ENCODE measurements around the gene IL21.
"Not testable (repeated sequence)": the region's sequence is repeated elsewhere in the genome, so short reads cannot be mapped to it uniquely, and the experiment has no call there.

The IL21 gene

DNA sequence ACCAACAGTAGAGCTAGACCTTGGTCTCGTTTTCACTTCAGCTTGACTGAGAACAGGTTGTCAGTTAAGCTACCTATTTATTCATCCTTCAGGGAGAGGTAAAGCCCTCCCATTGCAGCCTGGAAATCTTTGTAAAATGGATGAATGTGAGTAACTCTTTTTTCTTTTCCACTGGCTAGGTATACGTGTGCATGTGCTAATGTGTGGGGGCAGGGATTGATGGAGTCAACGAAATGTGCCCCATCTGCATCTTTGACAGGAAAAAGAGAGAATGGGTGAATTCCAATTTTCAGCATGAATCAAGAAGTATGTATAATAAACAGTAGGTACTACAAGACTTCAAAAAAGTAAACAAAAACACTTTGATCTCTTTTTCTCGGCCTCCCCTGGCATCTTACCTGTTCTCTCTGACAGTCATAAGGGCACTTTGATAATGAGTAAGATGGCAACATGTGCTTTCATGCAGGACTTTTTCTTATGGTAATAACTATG is at the start of gene IL21:
Gene IL21 (minus strand): TSS at position 51 of the 492 bp plus-strand sequence. CDS start 55 bp downstream, outside the sequence.
- no peak for DNase-seq

DNA sequence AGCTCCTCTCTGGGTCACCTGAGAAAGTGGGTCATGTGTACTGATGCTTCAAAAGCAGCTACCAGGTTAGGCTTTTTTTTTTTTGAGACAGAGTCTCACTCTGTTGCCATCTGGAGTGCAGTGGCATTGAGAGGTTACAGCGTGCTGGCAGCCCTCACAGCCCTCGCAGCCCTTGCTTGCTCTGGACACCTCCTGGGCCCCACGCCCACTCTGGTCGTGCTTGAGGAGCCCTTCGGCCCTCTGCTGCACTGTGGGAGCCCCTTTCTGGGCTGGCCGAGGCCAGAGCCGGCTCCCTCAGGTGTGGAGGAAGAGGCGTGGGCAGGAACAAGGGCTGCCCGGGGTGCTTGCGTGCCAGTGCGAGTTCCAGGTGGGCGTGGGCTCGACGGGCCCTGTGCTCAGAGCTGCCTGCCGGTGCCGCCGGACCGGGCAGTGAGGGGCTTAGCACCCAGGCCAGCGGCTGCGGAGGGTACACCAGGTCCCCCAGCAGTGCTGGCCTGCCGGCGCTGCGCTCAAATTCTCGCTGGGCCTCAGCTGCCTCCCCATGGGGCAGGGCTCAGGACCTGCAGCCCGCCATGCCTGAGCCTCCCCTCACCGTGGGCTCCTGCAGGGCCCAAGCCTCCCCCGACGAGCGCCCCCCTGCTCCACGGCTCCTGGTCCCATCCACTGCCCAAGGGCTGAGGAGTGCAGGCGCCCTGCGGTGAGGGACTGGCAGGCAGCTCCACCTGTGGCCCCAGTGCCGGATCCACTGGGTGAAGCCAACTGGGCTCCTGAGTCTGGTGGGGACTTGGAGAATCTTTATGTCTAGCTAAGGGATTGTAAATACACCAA is 49.3 kb upstream of the IL21 start:
- no peak for DNase-seq

DNA sequence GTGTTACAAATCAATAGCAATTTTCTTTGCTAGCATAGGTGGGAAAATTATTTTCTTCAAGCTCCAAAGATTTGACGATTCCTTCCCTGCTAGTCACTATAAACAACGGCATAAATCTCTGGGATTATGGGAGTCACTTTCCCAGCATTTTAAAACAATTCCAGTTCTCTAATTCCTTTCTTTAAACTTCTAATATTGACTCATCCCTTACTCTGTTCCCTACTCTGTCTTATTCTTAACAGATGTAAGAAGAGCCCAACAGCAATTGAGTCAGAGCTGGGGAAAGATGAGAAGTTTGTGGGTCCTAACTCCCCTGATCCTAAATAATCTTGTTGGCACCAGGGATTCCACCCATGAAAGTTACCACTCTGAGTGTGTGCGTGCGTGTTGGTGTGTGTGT is 47.4 kb upstream of the IL21 start:
- DNase-seq, result no peak

DNA sequence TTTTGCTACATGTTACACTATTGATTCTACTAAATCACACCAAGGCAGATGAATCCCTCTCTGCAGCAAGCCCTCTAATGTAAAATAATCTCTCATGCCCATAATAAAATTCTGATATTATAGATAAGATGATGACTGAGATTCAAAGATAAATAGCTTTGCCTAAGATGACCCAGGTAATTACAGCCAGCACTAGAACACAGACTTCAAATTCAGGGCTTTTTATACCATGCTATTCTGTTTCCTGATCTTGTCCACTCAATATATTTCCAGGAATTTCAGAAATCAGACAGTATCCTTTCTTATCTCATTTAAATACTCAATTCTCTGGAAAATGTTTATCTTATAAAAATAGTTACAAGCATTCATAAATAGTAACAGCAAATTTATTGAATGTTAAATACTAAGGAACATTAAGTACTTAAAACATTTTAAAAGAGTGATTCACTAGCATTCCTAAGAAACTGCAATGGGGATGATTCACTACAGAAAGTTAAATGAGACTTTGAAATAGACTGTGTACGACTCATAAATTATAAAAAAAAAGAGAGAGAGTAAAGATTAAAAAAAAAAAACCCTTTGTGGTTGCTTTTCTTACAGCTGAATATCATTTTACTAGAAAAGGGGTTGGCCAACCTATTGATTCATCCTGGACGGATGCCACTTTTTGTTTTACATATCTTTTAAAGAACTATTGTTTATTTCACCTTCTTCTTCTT is 45.8 kb upstream of the IL21 start:
- DNase-seq, result no peak

DNA sequence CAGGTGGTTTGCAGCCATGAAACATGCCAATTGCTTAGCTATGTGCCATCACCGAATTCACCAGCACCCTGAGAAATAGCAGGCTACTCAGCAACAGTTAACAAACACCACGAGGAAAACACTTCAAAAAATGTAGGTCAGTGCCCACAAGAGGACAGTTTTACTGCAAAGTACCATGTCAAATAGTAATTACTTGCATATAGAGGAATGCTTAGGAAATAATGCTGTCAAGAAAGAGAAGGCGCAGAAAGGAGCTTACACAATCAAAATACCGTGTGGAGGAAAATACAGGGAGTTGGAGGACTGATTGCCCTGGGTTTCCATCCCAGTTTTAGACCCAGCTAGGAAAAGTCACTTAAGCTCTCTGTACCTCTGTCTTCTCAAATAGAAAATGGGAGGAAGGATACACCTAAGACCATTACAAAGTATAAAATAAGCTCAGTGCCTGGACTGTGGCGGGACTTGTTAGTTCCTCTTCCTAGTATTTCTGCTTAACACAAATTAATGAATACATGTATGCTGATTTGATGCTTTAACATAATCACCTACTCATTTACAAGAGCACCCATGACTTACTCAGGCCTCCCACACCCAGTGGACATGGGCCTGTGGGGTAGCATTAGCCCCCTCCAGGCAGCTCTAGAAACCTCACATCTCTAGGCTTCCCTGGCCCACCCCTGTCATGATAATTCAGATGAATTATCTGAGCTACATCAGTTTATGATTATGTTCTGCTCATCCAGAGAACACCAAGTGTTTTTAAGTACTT is 44.5 kb upstream of the IL21 start:
- no peak for DNase-seq

DNA sequence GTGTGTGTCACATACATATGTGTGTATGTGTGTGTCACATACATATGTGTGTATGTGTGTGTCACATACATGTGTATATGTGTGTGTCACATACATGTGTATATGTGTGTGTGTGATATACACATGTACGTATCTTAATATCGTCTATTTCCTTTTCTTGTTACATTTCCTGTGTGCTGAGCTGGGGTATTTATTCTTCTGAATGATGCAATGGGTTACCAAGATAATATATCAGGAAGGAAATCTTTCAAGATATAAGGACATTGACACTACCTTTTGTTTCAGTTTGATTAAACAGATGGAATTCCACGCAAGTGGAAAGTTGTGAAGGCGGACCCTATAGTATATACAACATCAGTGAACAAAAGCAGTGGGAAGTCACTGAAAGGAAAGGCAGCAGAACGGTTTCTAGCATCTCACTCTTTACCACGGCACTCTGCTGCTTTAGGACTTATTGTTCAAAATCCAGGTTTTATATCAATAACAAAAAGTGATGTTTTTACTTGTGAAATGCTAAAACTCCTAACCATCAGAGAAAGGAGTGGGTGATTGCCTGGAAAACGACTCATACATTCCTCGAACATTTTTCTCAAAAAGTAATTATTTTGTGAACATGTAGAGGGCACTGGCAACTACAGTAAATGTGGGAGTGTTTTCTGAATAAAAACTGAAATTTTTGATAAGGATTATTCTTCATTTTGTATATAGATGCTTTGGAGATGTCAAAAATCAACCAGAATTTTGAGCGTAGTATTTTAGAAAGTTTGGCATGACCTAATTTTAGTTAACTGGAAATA is 43.1 kb upstream of the IL21 start:
- no peak for DNase-seq

DNA sequence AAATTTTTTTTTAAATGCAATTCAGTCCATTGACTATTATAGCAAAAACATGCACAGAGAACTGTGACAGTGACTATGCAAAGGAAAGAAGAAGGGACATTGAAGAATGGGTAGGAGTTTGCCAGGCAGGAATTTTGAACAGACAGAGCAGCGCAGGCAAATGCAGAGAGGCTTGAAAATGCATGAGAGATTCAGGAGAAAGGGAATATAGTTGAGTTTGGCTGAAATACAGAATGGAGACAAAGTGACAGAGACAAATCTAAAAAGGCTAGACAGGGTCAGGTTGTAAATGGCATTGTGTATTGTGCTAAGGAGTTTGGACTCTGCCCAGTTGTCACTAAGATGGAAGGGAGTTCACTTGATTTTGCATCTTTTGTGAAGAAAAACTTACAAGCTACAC is 42.4 kb upstream of the IL21 start:
- no peak for DNase-seq

DNA sequence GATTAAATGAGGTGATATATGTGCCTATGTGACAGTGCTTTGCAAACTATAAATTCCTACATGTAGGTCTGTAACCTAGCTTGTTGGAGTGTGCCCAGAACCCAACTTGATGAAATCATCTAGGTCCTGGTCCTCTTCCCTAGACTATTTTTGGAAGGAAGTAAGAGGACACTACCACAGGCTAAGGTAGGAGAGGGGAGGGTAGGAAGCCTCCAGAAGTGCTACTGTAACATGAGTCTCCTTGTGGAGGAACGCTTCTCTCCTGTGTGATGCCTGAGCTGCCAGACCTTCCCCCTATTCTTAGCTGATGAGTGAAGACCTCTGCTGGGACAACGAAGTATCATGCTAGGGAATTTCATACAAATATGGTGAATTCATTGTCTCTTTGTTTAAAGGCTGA is 41.8 kb upstream of the IL21 start:
- DNase-seq, result no peak

DNA sequence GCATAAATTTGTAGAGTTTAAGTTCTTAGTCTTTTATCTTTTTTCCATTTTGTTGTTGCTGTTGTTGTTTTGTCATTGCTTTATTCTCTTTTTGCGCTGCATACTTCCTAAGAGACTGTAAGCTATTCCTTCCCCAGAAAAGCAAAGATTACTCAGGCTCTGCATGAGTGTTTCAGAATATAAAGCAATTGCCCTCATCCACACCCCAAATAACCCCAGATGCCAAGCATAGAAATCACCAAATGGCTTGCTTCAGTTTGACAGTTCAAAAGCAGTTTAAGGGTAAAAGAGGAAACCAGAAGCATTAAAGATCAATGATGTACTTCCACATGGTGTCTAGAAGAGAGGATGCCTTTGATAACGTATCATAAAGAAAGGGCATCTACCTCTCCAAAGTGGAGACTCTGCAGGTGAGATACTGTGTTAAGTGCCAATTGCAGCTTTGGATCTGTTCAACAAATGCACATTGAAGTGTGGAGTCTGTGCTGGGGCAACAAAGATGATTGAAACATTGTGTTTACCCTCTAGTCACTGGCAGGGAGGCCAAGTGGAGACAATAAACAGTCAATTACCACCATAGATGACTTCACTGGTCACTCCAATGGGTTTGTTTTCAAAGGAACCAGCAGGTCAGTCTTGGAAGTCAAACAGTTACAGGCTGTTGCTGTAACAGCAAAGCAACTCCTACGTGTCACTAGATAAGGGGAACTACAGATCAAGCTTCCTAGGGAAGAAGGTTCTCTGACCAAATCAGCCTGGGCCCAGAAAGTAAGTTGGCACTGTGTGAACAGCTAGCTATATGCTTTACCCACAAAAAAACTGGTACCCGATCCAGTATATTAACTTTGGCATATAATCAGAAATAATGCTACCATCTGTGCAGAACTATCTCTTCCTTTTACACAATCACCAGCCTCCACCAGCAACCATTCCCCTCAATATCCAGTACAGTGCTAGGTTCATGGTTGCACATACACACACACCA is 40.6 kb upstream of the IL21 start:
- DNase-seq, result no peak

DNA sequence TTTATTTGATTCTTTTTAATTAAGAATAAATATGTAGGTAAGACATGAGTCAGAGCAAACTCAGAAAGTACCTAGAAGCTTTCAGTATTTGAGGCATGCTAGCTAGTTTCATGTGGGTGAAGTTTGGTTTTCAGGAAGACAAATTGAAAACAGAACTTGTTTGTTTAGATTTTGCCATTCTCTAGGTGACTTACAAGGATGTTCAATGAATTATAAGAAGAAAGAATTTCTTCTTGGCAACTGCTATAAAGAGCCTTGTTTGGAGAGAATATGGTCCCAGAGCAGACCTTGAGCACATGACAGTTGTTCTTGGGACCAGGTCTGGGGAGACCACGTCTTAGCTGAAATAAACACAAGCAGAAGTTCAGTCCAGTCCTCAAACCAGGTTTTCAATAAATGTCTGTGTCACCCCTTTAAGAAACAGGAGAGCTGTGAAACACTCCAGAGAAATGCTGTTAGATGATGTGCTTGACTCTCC is 38.0 kb upstream of the IL21 start:
- DNase-seq, result no peak

DNA sequence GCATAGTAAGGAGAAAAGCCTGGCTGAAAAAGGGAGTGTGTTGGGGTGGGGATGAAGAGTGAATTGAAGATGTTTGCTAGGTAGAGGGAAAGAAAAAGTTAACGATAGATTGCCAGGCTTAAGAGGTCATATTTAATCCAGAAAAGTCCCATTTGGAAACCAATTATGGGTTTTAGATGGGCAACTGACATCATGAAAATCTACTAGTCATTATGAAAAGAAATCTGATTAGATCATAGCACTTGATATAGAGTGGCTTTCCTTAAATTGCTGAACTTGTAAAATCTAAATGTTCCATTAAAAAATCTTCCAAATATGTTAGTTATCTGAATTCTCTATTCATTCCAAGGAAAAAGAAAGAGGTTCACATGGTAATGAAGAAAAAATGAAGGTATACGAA is 37.5 kb upstream of the IL21 start:
- DNase-seq, result no peak

DNA sequence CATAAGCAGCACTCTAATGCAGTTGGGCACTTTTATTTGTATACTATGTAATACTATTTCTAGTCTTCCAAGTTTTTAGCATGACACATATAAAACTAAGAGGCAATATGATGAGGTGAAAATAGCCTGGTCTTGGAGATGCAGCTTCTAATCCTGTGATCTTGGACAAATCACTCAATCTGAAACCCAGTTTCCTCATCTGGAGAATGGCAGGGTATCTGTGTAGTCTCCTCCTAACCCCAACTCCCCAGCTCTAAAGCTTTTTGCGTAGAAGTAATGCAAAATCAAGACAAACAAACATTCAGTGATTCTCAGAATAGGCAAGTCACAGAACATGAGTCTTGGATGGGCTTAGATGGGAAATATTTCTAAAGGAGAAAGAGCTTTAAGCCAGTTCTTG is 36.7 kb upstream of the IL21 start:
- DNase-seq, result no peak

DNA sequence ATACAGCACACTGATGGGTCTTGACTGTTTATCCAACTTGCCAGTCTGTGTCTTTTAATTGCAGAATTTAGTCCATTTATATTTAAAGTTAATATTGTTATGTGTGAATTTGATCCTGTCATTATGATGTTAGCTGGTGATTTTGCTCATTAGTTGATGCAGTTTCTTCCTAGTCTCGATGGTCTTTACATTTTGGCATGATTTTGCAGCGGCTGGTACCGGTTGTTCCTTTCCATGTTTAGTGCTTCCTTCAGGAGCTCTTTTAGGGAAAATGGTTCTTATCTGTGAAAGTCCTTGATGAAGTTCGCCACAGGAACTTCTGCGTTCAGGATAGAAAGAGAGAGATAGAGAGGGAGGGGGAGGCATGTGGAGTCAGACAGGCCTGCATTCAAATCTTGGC is 35.7 kb upstream of the IL21 start:
- not testable (repeated sequence) for DNase-seq

DNA sequence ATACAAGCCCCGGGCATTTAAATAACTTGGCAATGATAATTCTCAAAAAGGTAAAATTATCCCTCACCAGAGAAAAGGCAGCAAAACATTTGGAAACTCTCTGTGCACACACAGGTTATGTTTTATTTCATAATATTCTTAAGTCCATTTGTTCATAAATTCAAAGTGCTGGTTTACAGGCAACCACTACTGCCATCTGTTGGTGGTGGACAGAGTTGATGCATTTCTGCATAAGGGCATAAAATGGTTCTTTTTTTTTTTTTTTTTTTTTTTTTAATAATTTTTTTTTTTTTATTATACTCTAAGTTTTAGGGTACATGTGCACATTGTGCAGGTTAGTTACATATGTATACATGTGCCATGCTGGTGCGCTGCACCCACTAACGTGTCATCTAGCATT is 31.5 kb upstream of the IL21 start:
- no peak for DNase-seq

DNA sequence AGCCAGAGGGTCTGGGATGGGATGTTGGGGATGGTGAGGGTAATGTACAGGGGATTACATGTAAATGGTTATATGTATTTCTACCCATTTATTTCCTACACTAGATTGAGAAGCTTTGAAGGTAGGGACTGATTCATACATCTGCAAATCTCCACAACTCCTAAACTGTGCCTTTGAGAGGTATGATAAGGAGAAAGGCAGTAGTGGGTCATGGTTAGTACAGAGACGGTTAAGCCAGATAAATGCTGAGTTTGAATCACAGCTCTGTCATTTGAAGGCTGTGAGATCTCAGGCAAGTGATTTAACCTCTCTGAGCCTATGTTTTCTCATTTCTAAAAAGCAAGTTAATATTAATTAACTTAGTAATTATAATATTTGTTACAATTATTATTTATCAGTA is 29.3 kb upstream of the IL21 start:
- no peak for DNase-seq

DNA sequence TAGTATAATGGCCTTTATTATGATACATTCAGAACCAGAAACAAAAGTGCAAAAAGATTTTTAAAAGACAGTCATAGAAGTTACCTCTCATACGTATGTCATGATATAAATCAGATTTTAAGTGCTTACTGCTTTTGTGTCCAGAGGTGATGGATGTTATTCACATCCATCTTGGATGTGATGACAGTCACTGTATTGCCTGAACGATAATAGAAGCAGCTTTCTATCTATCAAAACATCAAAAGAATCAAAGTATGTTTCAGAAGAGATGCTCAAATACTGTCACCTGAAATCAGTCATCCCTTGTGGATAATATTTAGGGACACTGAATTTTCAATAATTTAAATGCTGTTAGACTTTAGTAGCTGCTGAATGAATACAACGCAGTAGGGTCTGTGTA is 26.8 kb upstream of the IL21 start:
- DNase-seq, result no peak

DNA sequence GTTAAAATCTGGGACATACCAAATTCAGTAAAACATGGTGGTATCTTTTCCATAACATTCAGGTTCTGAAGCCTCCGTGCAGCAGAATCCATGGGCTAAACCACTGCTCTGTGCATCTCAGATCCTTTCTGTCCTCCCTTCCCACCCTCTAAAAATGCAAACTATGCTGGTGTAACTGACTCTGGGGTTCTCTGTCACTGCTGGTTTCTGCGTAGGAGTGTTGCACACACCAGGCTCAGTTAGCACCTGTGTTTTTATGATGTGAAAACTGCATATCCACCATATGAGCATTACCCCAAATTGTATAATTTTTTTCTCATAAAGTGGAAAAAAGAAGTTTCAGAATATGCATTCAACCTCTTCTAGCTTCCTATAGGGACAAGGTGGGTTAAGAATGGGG is 22.4 kb upstream of the IL21 start:
- no peak for DNase-seq

DNA sequence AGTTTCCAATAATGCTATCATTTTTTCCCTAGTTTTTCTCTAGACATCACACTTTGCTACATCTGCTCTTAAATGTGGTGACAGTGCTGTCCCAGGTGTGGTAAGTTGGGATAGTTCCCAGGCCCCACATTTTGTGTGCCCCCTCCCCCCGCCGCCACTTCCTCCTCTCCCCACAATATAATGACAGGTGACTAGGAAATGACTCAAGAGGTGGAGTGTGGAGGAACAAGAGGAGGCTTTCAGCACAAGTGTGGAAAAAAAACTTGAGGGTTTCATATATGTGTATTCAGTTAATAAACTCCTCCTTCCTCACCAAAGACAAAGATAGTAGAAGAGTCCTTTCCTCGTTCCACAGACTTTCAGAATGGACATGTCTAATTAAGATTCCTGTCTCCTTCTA is 18.3 kb upstream of the IL21 start:
- DNase-seq, result no peak

DNA sequence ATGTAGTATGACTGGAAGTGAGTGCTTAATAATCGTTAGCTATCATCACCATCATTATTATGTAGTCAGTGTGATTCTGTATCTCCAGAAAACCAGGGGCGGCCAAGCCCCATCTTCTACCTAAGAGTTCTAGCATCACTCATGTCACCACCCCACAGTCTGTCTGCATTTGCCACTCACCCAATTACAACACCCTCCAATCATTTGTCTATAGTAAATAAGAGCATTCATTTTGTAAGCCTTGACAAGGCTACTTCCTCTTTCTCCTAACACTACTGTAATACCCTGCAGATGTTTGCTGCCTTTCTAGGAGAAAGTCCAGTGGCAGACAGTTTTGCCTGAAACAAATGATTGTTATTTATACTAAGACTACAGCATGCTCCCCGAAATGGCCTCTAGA is 15.8 kb upstream of the IL21 start:
- no peak for DNase-seq

DNA sequence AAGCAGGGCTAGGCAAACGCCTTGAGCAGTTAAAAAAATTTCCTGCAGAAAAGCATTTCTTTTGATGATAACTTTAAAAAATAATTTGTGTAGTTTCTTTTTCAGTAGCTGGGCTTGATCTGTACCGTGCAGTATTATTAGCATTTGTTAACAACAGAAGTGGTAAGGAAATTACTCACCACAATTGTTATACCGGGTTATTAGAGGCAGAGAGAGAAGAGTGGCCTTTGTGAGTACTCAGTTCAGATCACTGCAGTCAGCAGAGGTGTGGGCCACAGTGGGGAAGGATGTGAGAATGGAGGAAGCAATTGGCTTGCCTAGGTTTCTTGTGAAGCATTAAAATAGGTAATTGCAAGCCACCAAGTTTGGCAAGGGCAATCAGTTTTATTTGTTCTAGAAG is 14.3 kb upstream of the IL21 start:
- DNase-seq, result no peak

DNA sequence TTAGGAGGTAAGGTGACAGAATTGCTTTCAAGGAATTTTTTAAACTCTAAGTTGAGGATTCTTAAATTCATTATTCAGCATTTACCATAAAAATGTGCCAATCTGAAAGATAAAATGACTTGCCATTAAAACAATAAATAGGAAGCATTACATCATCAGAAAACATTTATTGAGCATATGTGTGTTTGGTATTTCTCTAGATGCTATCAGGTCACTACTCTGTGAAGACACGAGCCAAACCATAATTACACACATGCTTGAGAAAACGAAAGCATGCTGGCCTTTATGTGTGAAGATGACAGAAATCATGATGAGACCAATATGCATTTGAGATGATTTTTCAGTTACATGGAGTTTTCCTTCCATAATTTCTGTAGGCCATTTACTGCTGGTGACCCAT is 12.3 kb upstream of the IL21 start:
- no peak for DNase-seq

Data from NCI-H187 (cell line).